ENCODE data around the gene ATP13A5. TPM values are rescaled to one million over a fixed set of nuclear protein-coding genes. Genes with fewer than 3 reads are reported as not detected.

Gene ATP13A5
- total RNA-seq, 1 experiment from 2014 or later: not detected

DNA sequence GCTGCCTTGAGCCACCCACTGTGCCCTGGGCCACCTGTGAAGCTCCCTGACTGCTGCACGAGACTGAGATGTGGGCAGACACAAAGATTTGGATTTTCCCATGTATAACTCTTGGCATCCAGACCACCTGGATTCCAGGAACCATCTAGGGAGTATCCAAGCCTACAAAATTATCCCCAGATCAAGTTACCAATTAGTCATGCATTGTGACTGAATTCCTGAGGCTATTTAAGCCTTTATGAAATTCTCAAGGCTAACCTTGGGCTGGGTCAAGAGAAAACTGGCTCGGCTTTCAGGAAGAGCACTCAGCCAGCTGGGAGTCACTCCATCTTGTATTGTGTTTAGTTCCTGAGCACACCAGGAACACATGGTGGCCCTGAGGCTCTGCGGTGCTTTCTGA, 13.3 kb upstream of the ATP13A5 start:
- Histone ChIP-seq H4K8ac (replicated peaks; ENCODE audit: insufficient read length, low read depth, low read length) (no peak overlapping the region), H3K9ac (ENCODE audit: extremely low read depth, insufficient read length, low read length) (no peak overlapping the region), H3K79me2 (ENCODE audit: insufficient read depth, low read length) (no peaks in the 10 kb centered on the region), H3K9me3 (ENCODE audit: control insufficient read depth, low read depth, low read length) (no peaks in the 10 kb centered on the region), H2BK20ac (ENCODE audit: low read depth, low read length, poor library complexity, severe bottlenecking) (no peak overlapping the region), H3K14ac (ENCODE audit: insufficient read depth, low read length) (no peak overlapping the region), H3K27me3 (ENCODE audit: insufficient read depth, low read length) (no peaks in the 10 kb centered on the region), H2AK5ac (ENCODE audit: insufficient read length, low read length) (no peak overlapping the region), H3K27ac (ENCODE audit: insufficient read length, low read depth, low read length) (no peak overlapping the region), H2AFZ (ENCODE audit: low read length) (no peak overlapping the region), H2BK120ac (ENCODE audit: low read depth, low read length, poor library complexity, severe bottlenecking) (no peak overlapping the region), H3K79me1 (ENCODE audit: insufficient read depth, low read depth, low read length, poor library complexity, severe bottlenecking) (no peaks in the 10 kb centered on the region), H3K56ac (ENCODE audit: insufficient read length, low read depth, low read length) (no peak overlapping the region), H2BK15ac (ENCODE audit: low read depth, low read length) (no peak overlapping the region), H4K20me1 (ENCODE audit: control insufficient read depth, insufficient read depth, insufficient read length) (no peaks in the 10 kb centered on the region), H3K4ac (ENCODE audit: low read depth, low read length) (no peak overlapping the region), H3T11ph (ENCODE audit: low read length) (no peak overlapping the region), H4K91ac (ENCODE audit: insufficient read length, low read depth, low read length) (no peak overlapping the region), H3K4me2 (ENCODE audit: insufficient read depth, insufficient read length, low read length) (no peak overlapping the region), H2BK12ac (ENCODE audit: insufficient read length, low read depth, low read length) (no peak overlapping the region), H4K5ac (ENCODE audit: insufficient read length, low read depth, low read length) (no peak overlapping the region), H3K23me2 (ENCODE audit: insufficient read length, low read depth, low read length, poor library complexity, severe bottlenecking) (no peaks in the 10 kb centered on the region), H3K4me1 (ENCODE audit: insufficient read depth, low read length) (peaks cover 12% of the 10 kb centered on the region), H3K18ac (ENCODE audit: insufficient read length, low read depth, low read length) (peak overlapping the region; percentile 81), H3K23ac (ENCODE audit: insufficient read length, low read depth, low read length) (no peak overlapping the region), H2BK5ac (ENCODE audit: insufficient read length, low read length) (no peak overlapping the region)
- Mint-ChIP-seq H3K27me3 (ENCODE audit: low read depth) (no peaks in the 10 kb centered on the region), H3K36me3 (ENCODE audit: insufficient read depth in 1 of 3, low read depth in 3 of 3) (peaks cover 0 to 4% (median 4%) of the 10 kb centered on the region in 3 experiments; a peak in 4 of 7 replicates), H3K4me3 (no peak overlapping the region), H3K4me1 (peaks cover 44 to 45% of the 10 kb centered on the region in 2 experiments), H3K9me3 (peaks cover 5 to 10% of the 10 kb centered on the region in 2 experiments), H3K27ac (peak overlapping the region in 2 of 3 experiments; percentile 40 to 53; a peak in 2 of 7 replicates)
- no CpG with 5 or more reads among the region's 3 CpGs for WGBS (ENCODE audit: extremely low coverage, insufficient read length, low lambda C conversion rate)
- no peak for DNase-seq
- TF ChIP-seq, protein P1, sequence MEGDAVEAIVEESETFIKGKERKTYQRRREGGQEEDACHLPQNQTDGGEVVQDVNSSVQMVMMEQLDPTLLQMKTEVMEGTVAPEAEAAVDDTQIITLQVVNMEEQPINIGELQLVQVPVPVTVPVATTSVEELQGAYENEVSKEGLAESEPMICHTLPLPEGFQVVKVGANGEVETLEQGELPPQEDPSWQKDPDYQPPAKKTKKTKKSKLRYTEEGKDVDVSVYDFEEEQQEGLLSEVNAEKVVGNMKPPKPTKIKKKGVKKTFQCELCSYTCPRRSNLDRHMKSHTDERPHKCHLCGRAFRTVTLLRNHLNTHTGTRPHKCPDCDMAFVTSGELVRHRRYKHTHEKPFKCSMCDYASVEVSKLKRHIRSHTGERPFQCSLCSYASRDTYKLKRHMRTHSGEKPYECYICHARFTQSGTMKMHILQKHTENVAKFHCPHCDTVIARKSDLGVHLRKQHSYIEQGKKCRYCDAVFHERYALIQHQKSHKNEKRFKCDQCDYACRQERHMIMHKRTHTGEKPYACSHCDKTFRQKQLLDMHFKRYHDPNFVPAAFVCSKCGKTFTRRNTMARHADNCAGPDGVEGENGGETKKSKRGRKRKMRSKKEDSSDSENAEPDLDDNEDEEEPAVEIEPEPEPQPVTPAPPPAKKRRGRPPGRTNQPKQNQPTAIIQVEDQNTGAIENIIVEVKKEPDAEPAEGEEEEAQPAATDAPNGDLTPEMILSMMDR (conservative IDR thresholded peaks at IDR 0.05): no peak
